ENCODE results near the gene CDC25C. TPM values are rescaled to one million over a fixed set of nuclear protein-coding genes. Genes with fewer than 3 reads are reported as not detected.
A peak's percentile ranks its signal among the peaks of the same experiment; 100 is the strongest.

The CDC25C gene
- total and polyA plus RNA-seq, 4 donors, result 0.25 to 3.0 (median 0.41) TPM

DNA sequence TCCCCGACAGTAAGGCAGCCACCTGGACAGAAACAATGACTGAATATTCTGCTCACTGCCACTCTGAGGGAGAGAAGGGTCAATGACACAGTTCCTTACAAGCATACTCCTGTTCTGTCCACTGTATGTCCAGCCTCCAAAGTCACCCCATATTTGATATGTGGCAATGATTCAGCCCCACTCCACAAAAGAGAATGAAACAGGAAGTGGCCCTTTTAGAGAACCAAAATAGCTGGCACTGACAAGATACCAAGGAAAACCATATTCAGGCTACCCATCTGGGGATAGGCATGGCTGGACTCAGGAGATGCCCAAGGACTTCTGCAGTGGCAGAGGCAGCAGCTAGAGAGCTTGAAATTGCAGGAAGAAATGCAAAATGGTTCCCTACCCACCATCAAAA is 44.4 kb downstream of the CDC25C start:
- H3K27me3 ChIP-seq (ENCODE audit: control insufficient read depth in 3 of 3, insufficient read depth in 3 of 3, low read length in 2 of 3), result no peaks in the 10 kb centered on the region
- H3K9ac ChIP-seq (ENCODE audit: insufficient read depth in 1 of 2, low read length in 2 of 2), result no peak overlapping the region
- no peak for DNase-seq
- H3K4me3 ChIP-seq, result no peak overlapping the region
- H3K27ac ChIP-seq (ENCODE audit: low read depth in 1 of 2, low read length in 1 of 2), result no peak overlapping the region
- WGBS, 2 donors, result 95 to 100% methylated on average over 1 of the region's 1 CpG
- TF ChIP-seq, protein P1, sequence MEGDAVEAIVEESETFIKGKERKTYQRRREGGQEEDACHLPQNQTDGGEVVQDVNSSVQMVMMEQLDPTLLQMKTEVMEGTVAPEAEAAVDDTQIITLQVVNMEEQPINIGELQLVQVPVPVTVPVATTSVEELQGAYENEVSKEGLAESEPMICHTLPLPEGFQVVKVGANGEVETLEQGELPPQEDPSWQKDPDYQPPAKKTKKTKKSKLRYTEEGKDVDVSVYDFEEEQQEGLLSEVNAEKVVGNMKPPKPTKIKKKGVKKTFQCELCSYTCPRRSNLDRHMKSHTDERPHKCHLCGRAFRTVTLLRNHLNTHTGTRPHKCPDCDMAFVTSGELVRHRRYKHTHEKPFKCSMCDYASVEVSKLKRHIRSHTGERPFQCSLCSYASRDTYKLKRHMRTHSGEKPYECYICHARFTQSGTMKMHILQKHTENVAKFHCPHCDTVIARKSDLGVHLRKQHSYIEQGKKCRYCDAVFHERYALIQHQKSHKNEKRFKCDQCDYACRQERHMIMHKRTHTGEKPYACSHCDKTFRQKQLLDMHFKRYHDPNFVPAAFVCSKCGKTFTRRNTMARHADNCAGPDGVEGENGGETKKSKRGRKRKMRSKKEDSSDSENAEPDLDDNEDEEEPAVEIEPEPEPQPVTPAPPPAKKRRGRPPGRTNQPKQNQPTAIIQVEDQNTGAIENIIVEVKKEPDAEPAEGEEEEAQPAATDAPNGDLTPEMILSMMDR (IDR thresholded peaks at IDR 0.05; ENCODE audit: control extremely low read depth, extremely low read depth), result no peak
- H3K4me1 ChIP-seq (ENCODE audit: control insufficient read depth in 5 of 5, insufficient read depth in 5 of 5, low read length in 5 of 5), result no peaks in the 10 kb centered on the region
- no peaks in the 10 kb centered on the region for H3K9me3 ChIP-seq (ENCODE audit: control insufficient read depth in 4 of 4, insufficient read depth in 3 of 4, low read length in 3 of 4)
- H3K36me3 ChIP-seq (ENCODE audit: control insufficient read depth in 4 of 4, insufficient read depth in 4 of 4, low read length in 4 of 4), result peaks cover 0 to 12% (median 1%) of the 10 kb centered on the region in 4 donors
- ATAC-seq (ENCODE audit: insufficient read depth, low FRiP score), result no peak

DNA sequence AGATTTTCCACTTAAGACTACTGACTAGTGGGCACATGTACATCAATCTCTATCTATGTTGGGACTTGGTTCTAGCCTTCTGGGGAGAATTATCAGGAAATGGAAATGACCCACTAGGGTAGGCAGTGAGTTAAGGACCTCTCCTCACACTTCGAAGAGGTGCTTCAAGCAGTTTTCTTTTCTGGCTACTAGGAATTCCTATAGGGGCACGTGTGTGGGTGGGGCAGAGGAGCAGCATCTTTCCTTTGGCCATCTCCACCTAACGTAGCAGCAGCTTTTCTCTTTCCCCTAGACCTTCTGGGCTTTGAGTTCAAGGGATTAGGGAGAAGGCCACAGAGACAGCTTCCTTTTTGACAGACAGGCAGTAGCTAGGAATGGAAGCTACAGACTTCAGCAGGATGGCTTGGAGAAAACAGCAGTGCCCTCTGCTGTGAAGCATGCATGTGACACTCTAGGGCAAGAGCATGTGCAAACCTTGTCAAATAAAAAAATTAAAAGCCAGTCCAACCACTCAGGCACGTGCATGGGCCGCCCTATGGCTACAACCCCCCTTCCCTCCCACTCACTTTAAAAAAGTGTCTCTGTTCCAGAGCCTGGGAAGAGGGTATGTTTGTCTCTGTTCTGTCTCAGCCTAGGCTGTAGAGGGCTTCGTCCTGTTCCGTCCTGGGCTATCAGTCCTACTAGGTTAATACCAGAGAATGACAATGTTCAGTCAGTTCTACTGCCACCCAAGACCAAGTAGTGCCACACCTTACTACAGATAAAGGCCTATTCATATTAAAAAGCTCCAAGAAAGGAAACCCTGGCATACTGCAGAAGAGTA is 48.5 kb downstream of the CDC25C start:
- WGBS, 2 donors, result 63 to 74% methylated on average over 7 of the region's 7 CpGs
- no peak overlapping the region for H3K27ac ChIP-seq (ENCODE audit: low read depth in 1 of 2, low read length in 1 of 2)
- no peaks in the 10 kb centered on the region for H3K27me3 ChIP-seq (ENCODE audit: control insufficient read depth in 3 of 3, insufficient read depth in 3 of 3, low read length in 2 of 3)
- no peaks in the 10 kb centered on the region for H3K4me1 ChIP-seq (ENCODE audit: control insufficient read depth in 5 of 5, insufficient read depth in 5 of 5, low read length in 5 of 5)
- DNase-seq (peak; percentile 65 to 79 (median 65)), ATAC-seq (ENCODE audit: insufficient read depth, low FRiP score) (no peak)
- peaks cover 0 to 12% (median 1%) of the 10 kb centered on the region in 4 donors for H3K36me3 ChIP-seq (ENCODE audit: control insufficient read depth in 4 of 4, insufficient read depth in 4 of 4, low read length in 4 of 4)
- H3K9ac ChIP-seq (ENCODE audit: insufficient read depth in 1 of 2, low read length in 2 of 2), result no peak overlapping the region
- TF ChIP-seq, protein P1 (IDR thresholded peaks at IDR 0.05; ENCODE audit: control extremely low read depth, extremely low read depth), result peak; percentile 36
- no peak overlapping the region for H3K4me3 ChIP-seq
- H3K9me3 ChIP-seq (ENCODE audit: control insufficient read depth in 4 of 4, insufficient read depth in 3 of 4, low read length in 3 of 4), result no peaks in the 10 kb centered on the region

DNA sequence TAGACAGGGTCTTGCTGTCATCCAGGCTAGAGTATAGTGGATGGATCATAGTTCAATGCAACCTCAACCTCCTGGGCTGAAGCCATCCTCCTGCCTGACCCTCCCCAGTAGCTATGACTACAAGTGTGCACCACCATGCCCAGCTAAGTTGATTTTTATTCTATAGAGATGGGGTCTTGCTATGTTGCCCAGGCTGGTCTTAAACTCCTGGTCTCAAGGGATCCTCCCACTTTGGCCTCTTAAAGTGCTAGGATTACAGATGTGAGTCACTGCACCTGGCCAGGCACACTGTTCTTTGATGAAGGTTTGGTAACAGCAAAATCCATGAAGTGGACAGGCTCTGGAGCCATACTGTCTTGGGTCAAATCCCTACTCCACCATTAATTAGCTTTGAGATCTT is 50.7 kb downstream of the CDC25C start:
- Histone ChIP-seq H3K4me3 (no peak overlapping the region), H3K27ac (ENCODE audit: low read depth in 1 of 2, low read length in 1 of 2) (no peak overlapping the region), H3K9me3 (ENCODE audit: control insufficient read depth in 4 of 4, insufficient read depth in 3 of 4, low read length in 3 of 4) (no peaks in the 10 kb centered on the region), H3K4me1 (ENCODE audit: control insufficient read depth in 5 of 5, insufficient read depth in 5 of 5, low read length in 5 of 5) (peaks cover 0 to 10% (median 0%) of the 10 kb centered on the region in 5 donors), H3K36me3 (ENCODE audit: control insufficient read depth in 4 of 4, insufficient read depth in 4 of 4, low read length in 4 of 4) (peaks cover 0 to 3% (median 0%) of the 10 kb centered on the region in 4 donors), H3K27me3 (ENCODE audit: control insufficient read depth in 3 of 3, insufficient read depth in 3 of 3, low read length in 2 of 3) (no peaks in the 10 kb centered on the region), H3K9ac (ENCODE audit: insufficient read depth in 1 of 2, low read length in 2 of 2) (no peak overlapping the region)
- ATAC-seq (ENCODE audit: insufficient read depth, low FRiP score) (no peak), DNase-seq (no peak)
- TF ChIP-seq, protein P1 (IDR thresholded peaks at IDR 0.05; ENCODE audit: control extremely low read depth, extremely low read depth), result no peak
